K562 (cell line): ENCODE measurements around the gene ADCY9. TPM values are rescaled to one million over a fixed set of nuclear protein-coding genes. Genes with fewer than 3 reads are reported as not detected.

Source experiments
- MGA ChIP-seq: fragments of 450-650 bp; IDR thresholded peaks from 2 replicates; pipeline ENCODE4 v1.6.1; 2016; ENCODE audit warnings: mild to moderate bottlenecking, moderate library complexity
- SRF ChIP-seq, 2 experiments: fragments of 250-450, 450-650 bp in 1 of 2; sonication (Bioruptor Pico) in 1 of 2; sonication (generic) in 1 of 2; formaldehyde crosslinking; IDR thresholded peaks; 2 replicates each; pipeline versions ENCODE4 v1.5.0 to v1.5.1; 2020 to 2022; ENCODE audit warnings: mild to moderate bottlenecking in 1 of 2, missing genetic modification reagents in 1 of 2
- TSC22D4 ChIP-seq: fragments of 450-650 bp; IDR thresholded peaks from 2 replicates; pipeline ENCODE4 v1.6.1; 2016; ENCODE audit warnings: missing genetic modification characterization, missing biosample characterization, control low read depth
- polyA plus RNA-seq, 8 experiments: library from polyadenylated mRNA; depleted of rRNA in 4 of 8; stranded (reverse) in 5 of 8; unstranded in 3 of 8; fragments of >200 nt; fragmentation: Nextera tagmentation in 2 of 8; fragmentation: Illumina TruSeq in 1 of 8; extraction: Ambion mirVana in 2 of 8; extraction: Trizol in 1 of 8; gene quantifications; 2 replicates each; pipeline versions ENCODE4 v1.2.1 to v1.2.3, GENCODE V29; 2011 to 2014; ENCODE audit warnings: inconsistent platforms in 1 of 8, missing spikeins in 1 of 8
- total RNA-seq, 7 experiments: library from RNA; depleted of rRNA in 6 of 7; stranded (reverse); fragments of >200 nt in 6 of 7; fragmentation: Illumina TruSeq in 2 of 7; extraction: Trizol in 2 of 7; gene quantifications; 2 replicates each; pipeline versions ENCODE4 v1.2.1 to v1.2.3, GENCODE V29; 2011 to 2021; ENCODE audit warnings: low replicate concordance in 1 of 7
- TF ChIP-seq, protein P1 (sequence below): fragments of 250-450 bp; sonication (Bioruptor Pico); IDR thresholded peaks from 2 replicates; pipeline ENCODE4 v1.4.0; 2020; ENCODE audit warnings: mild to moderate bottlenecking

Gene ADCY9
- total and polyA plus RNA-seq, 9 of the 15 experiments (the other 6 are each of a cell fraction or from before 2014, with no cell fraction given), result 0.03 to 0.29 (median 0.17) TPM

- TF ChIP-seq MGA, result no peak
- TF ChIP-seq, protein P1, sequence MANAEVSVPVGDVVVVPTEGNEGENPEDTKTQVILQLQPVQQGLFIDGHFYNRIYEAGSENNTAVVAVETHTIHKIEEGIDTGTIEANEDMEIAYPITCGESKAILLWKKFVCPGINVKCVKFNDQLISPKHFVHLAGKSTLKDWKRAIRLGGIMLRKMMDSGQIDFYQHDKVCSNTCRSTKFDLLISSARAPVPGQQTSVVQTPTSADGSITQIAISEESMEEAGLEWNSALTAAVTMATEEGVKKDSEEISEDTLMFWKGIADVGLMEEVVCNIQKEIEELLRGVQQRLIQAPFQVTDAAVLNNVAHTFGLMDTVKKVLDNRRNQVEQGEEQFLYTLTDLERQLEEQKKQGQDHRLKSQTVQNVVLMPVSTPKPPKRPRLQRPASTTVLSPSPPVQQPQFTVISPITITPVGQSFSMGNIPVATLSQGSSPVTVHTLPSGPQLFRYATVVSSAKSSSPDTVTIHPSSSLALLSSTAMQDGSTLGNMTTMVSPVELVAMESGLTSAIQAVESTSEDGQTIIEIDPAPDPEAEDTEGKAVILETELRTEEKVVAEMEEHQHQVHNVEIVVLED (CRISPR knock-in tag), result no peak
- no peak for TF ChIP-seq TSC22D4 (tag)
- no peak for TF ChIP-seq SRF (CRISPR knock-in tag; IDR thresholded peaks at IDR 0.05)
These were observed 170.3 kb downstream of the ADCY9 start (continued) for GRCh38 chr16:3945751-3946603.
